Measurements from ENCODE around the gene IREB2. TPM values are rescaled to one million over a fixed set of nuclear protein-coding genes. Genes with fewer than 3 reads are reported as not detected.

The IREB2 gene
- total and polyA plus RNA-seq, 2 donors (not counting 1 experiment from before 2014, with no cell fraction given): 14.7 to 92.1 TPM

DNA sequence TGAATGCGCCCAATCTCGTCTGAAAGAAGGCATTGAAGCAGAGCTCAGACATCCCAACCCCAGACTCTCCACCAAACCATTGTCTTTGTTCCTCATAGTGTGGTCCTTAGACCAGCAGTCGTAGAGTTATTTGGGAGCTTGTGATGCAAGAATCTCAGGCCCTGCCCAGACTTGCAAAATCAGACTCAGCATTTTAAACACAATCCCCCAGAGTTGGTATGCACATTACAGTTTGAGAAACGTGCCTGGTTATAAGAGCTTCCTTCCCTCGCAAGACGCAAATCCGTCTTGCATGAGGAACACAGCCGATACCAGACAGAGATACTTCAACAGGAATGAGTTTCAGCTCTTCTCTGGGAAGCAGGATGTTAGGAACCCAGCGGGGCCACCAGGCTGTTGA lies 38.9 kb upstream of the IREB2 start:
- no peaks in the 10 kb centered on the region for H3K4me1 Mint-ChIP-seq
- H3K4me3 Mint-ChIP-seq: no peak overlapping the region
- Histone ChIP-seq H3K27ac (ENCODE audit: low read length in 2 of 2) (no peak overlapping the region), H3K9me3 (ENCODE audit: control extremely low read depth in 1 of 3, control insufficient read depth in 2 of 3, insufficient read depth in 1 of 3, low read length in 2 of 3) (no peaks in the 10 kb centered on the region), H3K4me1 (ENCODE audit: control insufficient read depth in 2 of 2, insufficient read depth in 2 of 2, low read length in 2 of 2) (no peaks in the 10 kb centered on the region), H3K27me3 (replicated peaks in 1 of 4; ENCODE audit: control extremely low read depth in 1 of 4, control insufficient read depth in 3 of 4, insufficient read depth in 4 of 4, low read length in 3 of 4) (no peaks in the 10 kb centered on the region), H3K36me3 (replicated peaks in 1 of 2; ENCODE audit: control extremely low read depth in 1 of 2, control insufficient read depth in 1 of 2, extremely low read depth in 1 of 2, insufficient read depth in 2 of 2, low read length in 1 of 2) (no peaks in the 10 kb centered on the region), H3K4me2 (replicated peaks; ENCODE audit: low read depth, low read length, poor library complexity, severe bottlenecking) (no peak overlapping the region), H4K20me1 (ENCODE audit: control insufficient read depth, insufficient read depth, low read length, poor library complexity, severe bottlenecking) (no peaks in the 10 kb centered on the region), H3K4me3 (ENCODE audit: control extremely low read depth in 1 of 5, extremely low read depth in 1 of 5, insufficient read depth in 1 of 5, low read depth in 2 of 5, low read length in 4 of 5) (no peak overlapping the region), H3K9ac (ENCODE audit: low read length) (no peak overlapping the region), H2AFZ (ENCODE audit: insufficient read depth, low read depth, low read length, poor library complexity, severe bottlenecking) (no peak overlapping the region), H3K79me2 (ENCODE audit: control insufficient read depth, insufficient read depth, low read length) (no peaks in the 10 kb centered on the region)
- CTCF ChIA-PET: interaction anchor here (1.8 kb wide), 1 partner anchor 24 kb away, joined by 6 read pairs; no protein-coding TSS in a partner anchor
- peaks cover 15% of the 10 kb centered on the region for H3K27me3 Mint-ChIP-seq
- 92% methylated on average over 9 of the region's 9 CpGs for WGBS (ENCODE audit: insufficient coverage)
- intact Hi-C loops (cut with micrococcal nuclease): no loop called here
- DNase-seq (no peak), ATAC-seq (ENCODE audit: low read depth) (no peak)
- no peaks in the 10 kb centered on the region for H3K9me3 Mint-ChIP-seq (ENCODE audit: insufficient read depth)
- POLR2A ChIA-PET: no interaction called here
- no peak overlapping the region for H3K27ac Mint-ChIP-seq
- TF ChIP-seq CTCF (IDR thresholded peaks at IDR 0.05) (no peak), EZH2 (IDR thresholded peaks at IDR 0.05; ENCODE audit: borderline replicate concordance, insufficient read depth, low read depth, low read length, poor library complexity, severe bottlenecking) (no peak)

- intact Hi-C loops (cut with micrococcal nuclease): no loop called here
- WGBS (ENCODE audit: insufficient coverage): 72% methylated on average over 4 of the region's 9 CpGs
- Histone ChIP-seq H3K4me2 (replicated peaks; ENCODE audit: low read depth, low read length, poor library complexity, severe bottlenecking) (no peak overlapping the region), H3K4me1 (ENCODE audit: control insufficient read depth in 2 of 2, insufficient read depth in 2 of 2, low read length in 2 of 2) (no peaks in the 10 kb centered on the region), H4K20me1 (ENCODE audit: control insufficient read depth, insufficient read depth, low read length, poor library complexity, severe bottlenecking) (no peaks in the 10 kb centered on the region), H3K36me3 (replicated peaks in 1 of 2; ENCODE audit: control extremely low read depth in 1 of 2, control insufficient read depth in 1 of 2, extremely low read depth in 1 of 2, insufficient read depth in 2 of 2, low read length in 1 of 2) (no peaks in the 10 kb centered on the region), H3K79me2 (ENCODE audit: control insufficient read depth, insufficient read depth, low read length) (no peaks in the 10 kb centered on the region), H3K4me3 (ENCODE audit: control extremely low read depth in 1 of 5, extremely low read depth in 1 of 5, insufficient read depth in 1 of 5, low read depth in 2 of 5, low read length in 4 of 5) (no peak overlapping the region), H3K9ac (ENCODE audit: low read length) (no peak overlapping the region), H3K9me3 (ENCODE audit: control extremely low read depth in 1 of 3, control insufficient read depth in 2 of 3, insufficient read depth in 1 of 3, low read length in 2 of 3) (no peaks in the 10 kb centered on the region), H2AFZ (ENCODE audit: insufficient read depth, low read depth, low read length, poor library complexity, severe bottlenecking) (no peak overlapping the region), H3K27me3 (replicated peaks in 1 of 4; ENCODE audit: control extremely low read depth in 1 of 4, control insufficient read depth in 3 of 4, insufficient read depth in 4 of 4, low read length in 3 of 4) (peaks cover 0 to 3% (median 0%) of the 10 kb centered on the region in 4 experiments), H3K27ac (ENCODE audit: low read length in 2 of 2) (no peak overlapping the region)
- no peaks in the 10 kb centered on the region for H3K9me3 Mint-ChIP-seq (ENCODE audit: insufficient read depth)
- no peaks in the 10 kb centered on the region for H3K4me1 Mint-ChIP-seq
- TF ChIP-seq EZH2 (IDR thresholded peaks at IDR 0.05; ENCODE audit: borderline replicate concordance, insufficient read depth, low read depth, low read length, poor library complexity, severe bottlenecking) (no peak), CTCF (IDR thresholded peaks at IDR 0.05) (no peak)
- no peak overlapping the region for H3K4me3 Mint-ChIP-seq
- ChIA-PET POLR2A (no interaction called here), CTCF (interaction anchor here (1.4 kb wide), 1 partner anchor 21 kb away, joined by 4 read pairs; no protein-coding TSS in a partner anchor)
- peaks cover 20% of the 10 kb centered on the region for H3K27me3 Mint-ChIP-seq
- no peak for ATAC-seq (ENCODE audit: low read depth)
- DNase-seq: no peak
- no peak overlapping the region for H3K27ac Mint-ChIP-seq
Observed at GRCh38 chr15:78402061-78402610, 35.9 kb upstream of the IREB2 start.
